Stimulated activated naive B cell treated with anti-CD40 and anti-IgM and Interleukin-4, amounts not matched to agents 10 μg/mL and 1 μg/mL and 100 μg/mL, for 72 hours (primary cell): ENCODE measurements around the gene PTPRK.
"Not testable (repeated sequence)": the region's sequence is repeated elsewhere in the genome, so short reads cannot be mapped to it uniquely, and the experiment has no call there.

Experiments
- ATAC-seq, 2 donors: fragments of 150-1000 bp; cut with Tn5 transposase; replicated peaks; 2 replicates each; pipeline ENCODE4 v1.10.0; 2021; ENCODE audit warnings: moderate library complexity in 1 of 2
- DNase-seq: peaks from one replicate; pipeline ENCODE4 v3.0.0; 2021
- H3K27ac Mint-ChIP-seq: one replicate; pipeline ENCODE4 v1.8.0; 2022; ENCODE audit warnings: mild to moderate bottlenecking, mixed read lengths
- H3K27me3 Mint-ChIP-seq, 2 donors: one replicate each; pipeline ENCODE4 v1.8.0; 2022; ENCODE audit warnings: mixed read lengths in 2 of 2
- H3K36me3 Mint-ChIP-seq, 2 donors: one replicate each; pipeline ENCODE4 v1.8.0; 2022; ENCODE audit warnings: mixed read lengths in 2 of 2, mild to moderate bottlenecking in 1 of 2
- H3K4me1 Mint-ChIP-seq, 2 donors: one replicate each; pipeline ENCODE4 v1.8.0; 2022; ENCODE audit warnings: mixed read lengths in 2 of 2, mild to moderate bottlenecking in 1 of 2
- H3K4me3 Mint-ChIP-seq, 2 donors: one replicate each; pipeline ENCODE4 v1.8.0; 2022; ENCODE audit warnings: mild to moderate bottlenecking in 2 of 2, mixed read lengths in 2 of 2, moderate library complexity in 1 of 2
- H3K9me3 Mint-ChIP-seq, 2 donors: one replicate each; pipeline ENCODE4 v1.8.0; 2022; ENCODE audit warnings: mixed read lengths in 2 of 2, mild to moderate bottlenecking in 1 of 2

Gene PTPRK

GRCh38 chr6:128487746-128488145, 32.7 kb downstream of the PTPRK start:
- H3K27me3 Mint-ChIP-seq, result no peaks in the 10 kb centered on the region
- ATAC-seq (no peak), DNase-seq (no peak)
- no peaks in the 10 kb centered on the region for H3K9me3 Mint-ChIP-seq
- no peak overlapping the region for H3K27ac Mint-ChIP-seq
- peaks cover 0 to 6% of the 10 kb centered on the region in 2 donors for H3K4me1 Mint-ChIP-seq
- no peaks in the 10 kb centered on the region for H3K36me3 Mint-ChIP-seq
- no peak overlapping the region for H3K4me3 Mint-ChIP-seq

DNA sequence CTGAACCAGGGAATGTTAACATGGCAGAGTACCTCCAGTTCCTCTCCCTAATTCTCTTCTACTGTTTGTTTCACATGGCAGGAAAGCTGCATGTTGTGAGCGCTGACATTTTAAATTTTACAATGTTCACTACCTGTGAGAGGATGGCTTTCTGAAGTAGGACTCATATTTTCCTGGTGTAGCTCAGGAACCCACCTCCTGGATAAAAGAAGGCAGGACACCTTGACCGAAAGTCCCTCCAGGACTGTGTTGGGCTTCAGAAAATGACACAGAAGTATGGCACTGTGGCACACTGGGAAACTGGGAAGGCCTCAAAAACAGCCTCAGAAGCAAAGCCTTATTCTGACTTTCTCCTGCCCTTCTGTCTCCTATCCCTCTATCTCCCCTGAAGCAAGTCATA, 33.3 kb downstream of the PTPRK start:
- Mint-ChIP-seq H3K27me3 (no peaks in the 10 kb centered on the region), H3K27ac (no peak overlapping the region), H3K36me3 (no peaks in the 10 kb centered on the region), H3K4me1 (peaks cover 0 to 6% of the 10 kb centered on the region in 2 donors), H3K4me3 (no peak overlapping the region), H3K9me3 (no peaks in the 10 kb centered on the region)
- no peak for DNase-seq
- ATAC-seq, result no peak

- ATAC-seq, H3K4me1 Mint-ChIP-seq, H3K4me3 Mint-ChIP-seq, H3K27ac Mint-ChIP-seq, H3K9me3 Mint-ChIP-seq, H3K27me3 Mint-ChIP-seq, DNase-seq, H3K36me3 Mint-ChIP-seq: not testable (repeated sequence)
Measured at GRCh38 chr6:128486580-128486979, 33.8 kb downstream of the PTPRK start.

DNA sequence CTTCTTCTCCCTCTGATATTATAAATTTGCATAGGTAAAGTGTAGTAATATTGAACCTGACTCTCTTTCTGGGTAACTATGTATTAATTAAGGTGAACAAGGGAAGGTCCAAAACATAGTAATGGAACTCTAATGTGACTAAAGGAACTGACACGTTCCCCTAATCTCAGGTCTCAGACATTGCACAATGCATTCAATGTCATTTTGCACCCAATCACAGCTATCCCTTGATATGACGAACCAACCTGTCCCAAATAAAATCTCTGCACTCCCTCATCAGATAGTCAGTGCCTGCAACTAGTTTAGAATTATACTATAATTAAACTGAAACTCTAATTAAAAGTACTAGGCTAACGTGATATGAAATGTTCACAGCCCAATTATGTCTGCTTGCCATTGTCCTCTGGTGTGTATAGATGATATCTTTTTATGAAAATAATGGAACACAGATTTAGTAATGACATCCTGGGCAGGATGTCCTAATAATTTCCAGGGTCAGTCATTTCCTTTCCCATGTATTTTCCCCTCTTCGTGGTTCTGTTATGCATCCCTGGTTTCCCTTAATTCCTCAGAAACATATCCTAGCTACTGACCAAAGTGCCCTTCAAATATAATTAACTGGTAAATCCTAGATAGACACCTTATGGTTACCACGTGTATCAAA, 36.8 kb downstream of the PTPRK start:
- Mint-ChIP-seq H3K9me3 (no peaks in the 10 kb centered on the region), H3K4me3 (no peak overlapping the region), H3K36me3 (no peaks in the 10 kb centered on the region), H3K27ac (no peak overlapping the region), H3K27me3 (no peaks in the 10 kb centered on the region), H3K4me1 (peaks cover 0 to 2% of the 10 kb centered on the region in 2 donors)
- ATAC-seq (no peak), DNase-seq (no peak)

- peaks cover 0 to 8% of the 10 kb centered on the region in 2 donors for H3K4me1 Mint-ChIP-seq
- H3K27ac Mint-ChIP-seq, result no peak overlapping the region
- ATAC-seq (no peak), DNase-seq (no peak)
- no peak overlapping the region for H3K4me3 Mint-ChIP-seq
- no peaks in the 10 kb centered on the region for H3K27me3 Mint-ChIP-seq
- H3K9me3 Mint-ChIP-seq, result no peaks in the 10 kb centered on the region
- H3K36me3 Mint-ChIP-seq, result no peaks in the 10 kb centered on the region
Measured at GRCh38 chr6:128482642-128483041, 37.8 kb downstream of the PTPRK start.

DNA sequence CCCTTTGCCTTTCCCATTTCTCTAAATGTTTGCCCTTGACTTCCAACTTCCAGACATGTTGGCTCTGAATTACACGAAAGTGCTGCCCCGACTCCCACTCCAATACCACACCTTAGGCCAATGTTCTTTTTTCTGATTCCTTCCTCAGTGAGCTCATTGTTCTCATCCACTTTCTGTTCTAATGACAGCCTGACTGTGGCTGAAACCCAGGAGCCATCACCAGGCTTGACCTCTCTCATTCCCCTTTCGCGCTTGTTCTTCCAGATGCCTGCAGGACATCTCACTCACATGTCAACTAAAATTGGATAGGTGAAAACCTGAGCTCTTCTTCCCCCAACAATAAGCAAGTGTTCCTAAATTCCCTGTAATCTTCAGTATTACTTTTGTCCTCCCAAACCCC, 40.4 kb downstream of the PTPRK start:
- Mint-ChIP-seq H3K4me3 (no peak overlapping the region), H3K27ac (no peak overlapping the region), H3K27me3 (no peaks in the 10 kb centered on the region), H3K4me1 (peaks cover 0 to 8% of the 10 kb centered on the region in 2 donors), H3K36me3 (no peaks in the 10 kb centered on the region), H3K9me3 (no peaks in the 10 kb centered on the region)
- ATAC-seq, result no peak
- DNase-seq, result no peak

DNA sequence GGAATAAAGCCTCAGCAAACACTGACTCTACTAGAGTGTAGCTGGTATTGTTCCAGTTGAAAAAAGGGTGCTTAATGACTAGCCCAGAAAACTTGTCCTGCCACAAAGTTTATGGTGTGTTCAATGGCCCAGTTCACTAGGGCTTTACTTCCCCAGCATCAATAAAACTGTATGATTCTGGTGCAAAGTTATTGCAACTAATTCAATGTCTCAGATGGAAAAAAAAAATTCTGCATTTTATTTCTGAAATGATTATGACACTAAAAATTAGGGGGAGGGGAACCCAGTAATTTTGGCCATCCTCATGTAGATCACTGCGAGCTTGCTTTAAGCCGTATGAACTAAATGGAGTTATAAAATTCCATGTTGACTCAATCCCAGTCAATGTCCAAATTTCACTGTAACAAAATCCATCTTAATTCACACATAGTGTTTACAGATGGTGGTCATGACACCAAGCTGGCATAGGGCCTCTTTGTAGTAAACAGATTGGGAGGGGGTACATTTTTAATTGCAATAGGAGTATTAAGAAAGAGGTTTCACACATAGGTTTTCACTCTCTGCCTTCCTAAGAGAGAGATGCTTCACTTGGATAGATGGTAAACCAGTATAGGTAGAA, 41.2 kb downstream of the PTPRK start:
- no peaks in the 10 kb centered on the region for H3K36me3 Mint-ChIP-seq
- DNase-seq (no peak), ATAC-seq (no peak)
- no peaks in the 10 kb centered on the region for H3K9me3 Mint-ChIP-seq
- no peaks in the 10 kb centered on the region for H3K27me3 Mint-ChIP-seq
- H3K4me1 Mint-ChIP-seq, result peaks cover 0 to 8% of the 10 kb centered on the region in 2 donors
- no peak overlapping the region for H3K27ac Mint-ChIP-seq
- H3K4me3 Mint-ChIP-seq, result no peak overlapping the region

GRCh38 chr6:128478230-128479047, 42.0 kb downstream of the PTPRK start:
- peaks cover 0 to 8% of the 10 kb centered on the region in 2 donors for H3K4me1 Mint-ChIP-seq
- H3K9me3 Mint-ChIP-seq, result no peaks in the 10 kb centered on the region
- DNase-seq, result no peak
- H3K27me3 Mint-ChIP-seq, result no peaks in the 10 kb centered on the region
- H3K36me3 Mint-ChIP-seq, result no peaks in the 10 kb centered on the region
- H3K4me3 Mint-ChIP-seq, result no peak overlapping the region
- no peak overlapping the region for H3K27ac Mint-ChIP-seq
- ATAC-seq, result no peak

- ATAC-seq (no peak), DNase-seq (no peak)
- no peaks in the 10 kb centered on the region for H3K27me3 Mint-ChIP-seq
- no peak overlapping the region for H3K4me3 Mint-ChIP-seq
- peaks cover 0 to 8% of the 10 kb centered on the region in 2 donors for H3K4me1 Mint-ChIP-seq
- no peak overlapping the region for H3K27ac Mint-ChIP-seq
- no peaks in the 10 kb centered on the region for H3K9me3 Mint-ChIP-seq
- H3K36me3 Mint-ChIP-seq, result no peaks in the 10 kb centered on the region
Measured at GRCh38 chr6:128474933-128475332, 45.5 kb downstream of the PTPRK start.

- Mint-ChIP-seq H3K9me3 (no peaks in the 10 kb centered on the region), H3K27ac (no peak overlapping the region)
Measured at GRCh38 chr6:128474481-128474880, 45.9 kb downstream of the PTPRK start.

GRCh38 chr6:128471907-128472306, 48.5 kb downstream of the PTPRK start:
- ATAC-seq (no peak), DNase-seq (no peak)
- Mint-ChIP-seq H3K4me1 (no peaks in the 10 kb centered on the region), H3K27me3 (no peaks in the 10 kb centered on the region), H3K27ac (no peak overlapping the region), H3K9me3 (no peaks in the 10 kb centered on the region), H3K4me3 (no peak overlapping the region), H3K36me3 (no peaks in the 10 kb centered on the region)

More at GRCh38 chr6:128474481-128474880, 45.9 kb downstream of the PTPRK start:
- ATAC-seq, result no peak
- Mint-ChIP-seq H3K4me3 (no peak overlapping the region), H3K27me3 (no peaks in the 10 kb centered on the region), H3K36me3 (no peaks in the 10 kb centered on the region), H3K4me1 (peaks cover 0 to 8% of the 10 kb centered on the region in 2 donors)
- DNase-seq, result no peak

DNA sequence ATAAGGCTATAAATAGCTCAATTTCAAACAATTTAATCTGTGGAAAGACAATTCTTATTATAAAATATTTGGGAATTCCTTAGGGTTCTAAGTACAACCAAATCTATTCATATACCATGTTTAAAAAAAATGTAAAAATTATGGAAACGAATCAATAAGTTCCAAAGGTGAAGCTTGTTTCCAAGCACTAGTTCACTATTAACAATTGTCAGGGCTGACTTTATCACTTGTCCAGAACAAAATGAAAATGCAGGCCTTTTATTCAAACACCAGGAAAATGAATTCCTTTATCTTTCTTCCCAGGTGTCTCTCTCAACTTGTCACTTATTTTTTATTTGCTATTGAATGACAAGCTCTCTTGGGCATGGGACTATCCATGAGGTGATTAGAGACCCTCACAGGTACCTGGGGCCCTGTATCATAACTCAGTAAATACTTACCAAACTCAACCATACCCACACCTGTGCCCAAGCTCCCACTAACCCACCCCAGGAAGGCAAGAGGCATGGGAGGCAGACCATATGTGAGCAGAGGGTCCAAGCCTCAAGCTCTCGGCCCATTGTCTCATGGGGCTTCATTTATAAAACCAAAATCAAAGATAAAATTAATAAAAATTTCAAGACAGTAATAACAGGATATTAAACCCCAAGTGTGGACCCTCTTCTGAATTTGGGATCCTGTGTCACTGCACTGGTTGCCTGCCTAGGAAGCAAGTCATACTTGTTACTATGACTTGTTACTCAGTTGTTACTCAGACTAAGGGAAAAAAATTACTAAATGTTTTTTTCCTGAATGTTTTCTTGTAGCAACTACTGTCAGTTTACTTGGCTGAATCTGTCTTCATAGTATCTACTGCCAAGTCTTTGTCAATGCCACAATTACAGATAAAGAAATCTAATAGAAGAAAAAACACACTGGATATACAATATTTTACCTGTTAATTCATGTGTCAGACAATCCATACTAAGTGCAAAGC, 54.7 kb downstream of the PTPRK start:
- Mint-ChIP-seq H3K4me3 (no peak overlapping the region), H3K36me3 (no peaks in the 10 kb centered on the region), H3K27me3 (peaks cover 0 to 4% of the 10 kb centered on the region in 2 donors), H3K27ac (no peak overlapping the region), H3K9me3 (no peaks in the 10 kb centered on the region), H3K4me1 (no peaks in the 10 kb centered on the region)
- DNase-seq (no peak), ATAC-seq (no peak)

DNA sequence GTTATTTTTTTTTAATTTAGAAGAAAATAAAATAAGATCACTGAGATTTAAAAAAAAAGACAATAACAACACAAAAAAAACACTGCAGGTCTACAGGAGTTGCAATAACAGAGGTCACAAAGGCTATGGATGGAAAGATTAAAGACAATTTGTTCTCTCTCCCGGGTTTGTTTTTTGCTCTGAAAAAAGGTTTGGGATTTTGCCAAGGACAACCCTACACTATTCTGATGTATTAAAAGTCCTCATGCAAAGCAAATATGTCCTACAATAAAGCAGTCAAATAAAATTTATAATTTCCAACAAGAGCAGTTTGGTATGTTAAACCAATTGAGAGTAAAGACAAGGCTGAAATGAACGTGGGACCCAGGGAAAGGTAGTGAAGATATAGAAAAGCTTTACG, 55.6 kb downstream of the PTPRK start:
- DNase-seq (no peak), ATAC-seq (no peak)
- H3K4me3 Mint-ChIP-seq, result no peak overlapping the region
- H3K27ac Mint-ChIP-seq, result no peak overlapping the region
- H3K27me3 Mint-ChIP-seq, result peaks cover 0 to 4% of the 10 kb centered on the region in 2 donors
- H3K9me3 Mint-ChIP-seq, result no peaks in the 10 kb centered on the region
- H3K4me1 Mint-ChIP-seq, result no peaks in the 10 kb centered on the region
- H3K36me3 Mint-ChIP-seq, result no peaks in the 10 kb centered on the region

DNA sequence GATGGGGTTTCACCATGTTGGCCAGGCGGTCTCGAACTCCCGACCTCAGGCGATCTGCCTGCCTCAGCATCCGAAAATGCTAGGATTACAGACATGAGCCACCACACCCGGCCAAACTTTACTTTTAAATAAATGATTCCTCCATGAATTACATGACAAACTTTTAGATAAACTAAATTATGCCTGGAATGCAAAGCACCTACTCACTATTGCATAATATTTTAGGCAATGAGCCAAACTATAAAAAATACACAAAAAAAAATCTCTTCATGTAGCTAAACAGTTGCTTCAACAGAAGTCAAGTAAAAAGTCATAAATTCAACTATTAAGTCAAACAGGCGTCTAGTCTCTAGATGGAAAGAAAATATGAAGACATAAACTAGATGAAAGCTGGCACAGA, 56.5 kb downstream of the PTPRK start:
- no peaks in the 10 kb centered on the region for H3K36me3 Mint-ChIP-seq
- H3K9me3 Mint-ChIP-seq, result no peaks in the 10 kb centered on the region
- H3K4me1 Mint-ChIP-seq, result no peaks in the 10 kb centered on the region
- DNase-seq, result no peak
- H3K27ac Mint-ChIP-seq, result no peak overlapping the region
- H3K27me3 Mint-ChIP-seq, result peaks cover 0 to 4% of the 10 kb centered on the region in 2 donors
- H3K4me3 Mint-ChIP-seq, result no peak overlapping the region
- ATAC-seq, result no peak
